DND-41 (cell line): ENCODE data around the gene SV2B.

Experiments
- ATAC-seq: fragments of 200-7000 bp; cut with Tn5 transposase; 3 replicates; pipeline ENCODE4 v1.9.1; 2021; ENCODE audit warnings: low read depth; ENCODE audit not compliant: insufficient read depth
- DNase-seq: peaks from one replicate; pipeline ENCODE4 v3.0.0-alpha.2; 2020
- H2AFZ ChIP-seq: 2 replicates; pipeline ENCODE4 v1.6.0; 2012; ENCODE audit warnings: low read depth, low read length
- H3K27ac ChIP-seq: 2 replicates; pipeline ENCODE4 v1.5.1; 2012; ENCODE audit warnings: low read length, inconsistent platforms
- H3K27me3 ChIP-seq: fragments of 200-600 bp; sonication (generic); 2 replicates; pipeline ENCODE4 v1.6.0; 2012; ENCODE audit warnings: low read length, mild to moderate bottlenecking, inconsistent platforms; ENCODE audit not compliant: insufficient read depth, poor library complexity
- H3K36me3 ChIP-seq: 2 replicates; pipeline ENCODE4 v1.5.1; 2012; ENCODE audit warnings: low read length, inconsistent platforms; ENCODE audit not compliant: insufficient read depth
- H3K4me1 ChIP-seq: 2 replicates; pipeline ENCODE4 v1.5.1; 2012; ENCODE audit warnings: mild to moderate bottlenecking, low read length; ENCODE audit not compliant: insufficient read depth
- H3K4me2 ChIP-seq: 2 replicates; pipeline ENCODE4 v1.6.0; 2012; ENCODE audit warnings: mild to moderate bottlenecking, moderate library complexity, low read length, inconsistent platforms; ENCODE audit not compliant: insufficient read depth
- H3K4me3 ChIP-seq, 2 experiments: fragments of 200-600 bp in 1 of 2; shearing (Covaris generic) in 1 of 2; 2 replicates each; pipeline ENCODE4 v1.5.1; 2012 to 2016; ENCODE audit warnings: inconsistent platforms in 2 of 2, low read length in 2 of 2, mild to moderate bottlenecking in 2 of 2, low read depth in 1 of 2, moderate library complexity in 1 of 2
- H3K79me2 ChIP-seq: 2 replicates; pipeline ENCODE4 v1.6.0; 2012; ENCODE audit warnings: low read length, inconsistent platforms; ENCODE audit not compliant: insufficient read depth
- H3K9ac ChIP-seq: 2 replicates; pipeline ENCODE4 v1.6.0; 2012; ENCODE audit warnings: low read depth, mild to moderate bottlenecking, inconsistent platforms, low read length, moderate library complexity
- H3K9me3 ChIP-seq: 2 replicates; pipeline ENCODE4 v1.5.1; 2012; ENCODE audit warnings: low read length, moderate library complexity, mild to moderate bottlenecking, inconsistent platforms; ENCODE audit not compliant: insufficient read depth, severe bottlenecking
- H4K20me1 ChIP-seq: 2 replicates; pipeline ENCODE4 v1.6.0; 2012; ENCODE audit warnings: low read length; ENCODE audit not compliant: insufficient read depth
- CTCF ChIP-seq: IDR thresholded peaks from 2 replicates; pipeline ENCODE4 v1.5.1; 2012; ENCODE audit warnings: borderline replicate concordance, low read length, moderate library complexity, mild to moderate bottlenecking; ENCODE audit not compliant: poor library complexity, severe bottlenecking; ENCODE audit errors: extremely low read depth
- EZH2 ChIP-seq: IDR thresholded peaks from 3 replicates; pipeline ENCODE4 v1.6.1; 2012; ENCODE audit warnings: borderline replicate concordance, low read depth, mild to moderate bottlenecking, moderate library complexity, low read length, inconsistent platforms; ENCODE audit not compliant: severe bottlenecking

The SV2B gene

GRCh38 chr15:91158415-91159394 lies 58.6 kb downstream of the SV2B start:
- no peak for ATAC-seq
- Histone ChIP-seq H3K27ac (no peak overlapping the region), H4K20me1 (no peaks in the 10 kb centered on the region), H3K4me2 (no peak overlapping the region), H3K9me3 (no peaks in the 10 kb centered on the region), H3K79me2 (no peaks in the 10 kb centered on the region), H3K4me1 (no peaks in the 10 kb centered on the region), H3K9ac (no peak overlapping the region), H3K36me3 (no peaks in the 10 kb centered on the region), H3K27me3 (peaks cover 3% of the 10 kb centered on the region), H3K4me3 (no peak overlapping the region), H2AFZ (no peak overlapping the region)
- no peak for DNase-seq
- TF ChIP-seq CTCF (no peak), EZH2 (no peak)

- no peak overlapping the region for H2AFZ ChIP-seq
- H3K79me2 ChIP-seq, result no peaks in the 10 kb centered on the region
- H3K36me3 ChIP-seq, result no peaks in the 10 kb centered on the region
- TF ChIP-seq CTCF, result no peak
- no peak for TF ChIP-seq EZH2
- H3K4me2 ChIP-seq, result no peak overlapping the region
- ATAC-seq, result no peak
- H3K9me3 ChIP-seq, result no peaks in the 10 kb centered on the region
- no peak overlapping the region for H3K27ac ChIP-seq
- no peaks in the 10 kb centered on the region for H3K4me1 ChIP-seq
- H4K20me1 ChIP-seq, result no peaks in the 10 kb centered on the region
- no peak overlapping the region for H3K9ac ChIP-seq
- peaks cover 3% of the 10 kb centered on the region for H3K27me3 ChIP-seq
- DNase-seq, result no peak
- no peak overlapping the region for H3K4me3 ChIP-seq
Observed at GRCh38 chr15:91165850-91166249, 65.8 kb downstream of the SV2B start.

- Histone ChIP-seq H4K20me1 (no peaks in the 10 kb centered on the region), H3K27ac (no peak overlapping the region), H3K9ac (no peak overlapping the region), H3K79me2 (no peaks in the 10 kb centered on the region), H3K9me3 (no peaks in the 10 kb centered on the region), H3K27me3 (no peaks in the 10 kb centered on the region), H2AFZ (no peak overlapping the region), H3K4me2 (no peak overlapping the region), H3K4me3 (no peak overlapping the region), H3K4me1 (no peaks in the 10 kb centered on the region), H3K36me3 (no peaks in the 10 kb centered on the region)
- no peak for DNase-seq
- no peak for ATAC-seq
- TF ChIP-seq EZH2, result no peak
- no peak for TF ChIP-seq CTCF
Observed at GRCh38 chr15:91168457-91168856, 68.4 kb downstream of the SV2B start.
